ENCODE data around the gene CDH23. TPM values are rescaled to one million over a fixed set of nuclear protein-coding genes. Genes with fewer than 3 reads are reported as not detected.

Gene CDH23
- total and polyA plus RNA-seq, 2 donors (not counting 1 experiment from before 2014, with no cell fraction given), result 0.01 to 0.17 TPM

- H3K36me3 ChIP-seq (ENCODE audit: control insufficient read depth, insufficient read depth, low read length), result no peaks in the 10 kb centered on the region
- no peak for TF ChIP-seq EZH2 (IDR thresholded peaks at IDR 0.05; ENCODE audit: low read length, missing control alignments)
- no peak for TF ChIP-seq CTCF (conservative IDR thresholded peaks at IDR 0.05 in 1 of 2, IDR thresholded peaks at IDR 0.05 in 1 of 2; ENCODE audit: low read depth in 1 of 2, low read length in 2 of 2)
- peaks cover 6% of the 10 kb centered on the region for H3K4me1 ChIP-seq (ENCODE audit: control insufficient read depth, extremely low read depth, insufficient read depth, low read length)
- H2AFZ ChIP-seq (ENCODE audit: low read length), result no peak overlapping the region
- no peaks in the 10 kb centered on the region for H3K9me3 ChIP-seq (ENCODE audit: control insufficient read depth, insufficient read depth, low read depth, low read length)
- no peaks in the 10 kb centered on the region for H4K20me1 ChIP-seq (ENCODE audit: control insufficient read depth, extremely low read depth, insufficient read depth, low read length)
- H3K27me3 ChIP-seq (ENCODE audit: control insufficient read depth, insufficient read depth, low read length), result no peaks in the 10 kb centered on the region
- no peak overlapping the region for H3K27ac ChIP-seq (ENCODE audit: insufficient read depth, low read length)
- no peak for DNase-seq (ENCODE audit: low read depth in 2 of 2)
- no peak overlapping the region for H3K4me2 ChIP-seq (ENCODE audit: extremely low read depth, insufficient read depth, low read length)
- no peak overlapping the region for H3K4me3 ChIP-seq (replicated peaks in 1 of 4; ENCODE audit: control extremely low read depth in 1 of 4, insufficient read depth in 1 of 4, low read depth in 3 of 4, low read length in 4 of 4)
- no peak overlapping the region for H3K9ac ChIP-seq (ENCODE audit: insufficient read depth, low read length)
- no peaks in the 10 kb centered on the region for H3K79me2 ChIP-seq (ENCODE audit: control insufficient read depth, insufficient read depth, low read length)
Measured at GRCh38 chr10:71596127-71596526, 199.4 kb downstream of the CDH23 start.

GRCh38 chr10:71596759-71597158 is 200.0 kb downstream of the CDH23 start:
- no peaks in the 10 kb centered on the region for H3K27me3 ChIP-seq (ENCODE audit: control insufficient read depth, insufficient read depth, low read length)
- no peak overlapping the region for H3K4me3 ChIP-seq (replicated peaks in 1 of 4; ENCODE audit: control extremely low read depth in 1 of 4, insufficient read depth in 1 of 4, low read depth in 3 of 4, low read length in 4 of 4)
- no peak overlapping the region for H3K27ac ChIP-seq (ENCODE audit: insufficient read depth, low read length)
- H4K20me1 ChIP-seq (ENCODE audit: control insufficient read depth, extremely low read depth, insufficient read depth, low read length), result no peaks in the 10 kb centered on the region
- H3K9ac ChIP-seq (ENCODE audit: insufficient read depth, low read length), result no peak overlapping the region
- peaks cover 6% of the 10 kb centered on the region for H3K4me1 ChIP-seq (ENCODE audit: control insufficient read depth, extremely low read depth, insufficient read depth, low read length)
- DNase-seq (ENCODE audit: low read depth in 2 of 2), result no peak
- TF ChIP-seq EZH2 (IDR thresholded peaks at IDR 0.05; ENCODE audit: low read length, missing control alignments), result no peak
- no peak for TF ChIP-seq CTCF (conservative IDR thresholded peaks at IDR 0.05 in 1 of 2, IDR thresholded peaks at IDR 0.05 in 1 of 2; ENCODE audit: low read depth in 1 of 2, low read length in 2 of 2)
- no peak overlapping the region for H2AFZ ChIP-seq (ENCODE audit: low read length)
- no peaks in the 10 kb centered on the region for H3K9me3 ChIP-seq (ENCODE audit: control insufficient read depth, insufficient read depth, low read depth, low read length)
- no peaks in the 10 kb centered on the region for H3K36me3 ChIP-seq (ENCODE audit: control insufficient read depth, insufficient read depth, low read length)
- no peaks in the 10 kb centered on the region for H3K79me2 ChIP-seq (ENCODE audit: control insufficient read depth, insufficient read depth, low read length)
- H3K4me2 ChIP-seq (ENCODE audit: extremely low read depth, insufficient read depth, low read length), result no peak overlapping the region

GRCh38 chr10:71597821-71598498 is 201.2 kb downstream of the CDH23 start:
- H3K79me2 ChIP-seq (ENCODE audit: control insufficient read depth, insufficient read depth, low read length), result no peaks in the 10 kb centered on the region
- H3K9ac ChIP-seq (ENCODE audit: insufficient read depth, low read length), result no peak overlapping the region
- no peak overlapping the region for H3K27ac ChIP-seq (ENCODE audit: insufficient read depth, low read length)
- TF ChIP-seq CTCF (conservative IDR thresholded peaks at IDR 0.05 in 1 of 2, IDR thresholded peaks at IDR 0.05 in 1 of 2; ENCODE audit: low read depth in 1 of 2, low read length in 2 of 2) (no peak), EZH2 (IDR thresholded peaks at IDR 0.05; ENCODE audit: low read length, missing control alignments) (no peak)
- H2AFZ ChIP-seq (ENCODE audit: low read length), result no peak overlapping the region
- H3K4me1 ChIP-seq (ENCODE audit: control insufficient read depth, extremely low read depth, insufficient read depth, low read length), result peaks cover 6% of the 10 kb centered on the region
- H3K27me3 ChIP-seq (ENCODE audit: control insufficient read depth, insufficient read depth, low read length), result no peaks in the 10 kb centered on the region
- H3K36me3 ChIP-seq (ENCODE audit: control insufficient read depth, insufficient read depth, low read length), result no peaks in the 10 kb centered on the region
- no peaks in the 10 kb centered on the region for H3K9me3 ChIP-seq (ENCODE audit: control insufficient read depth, insufficient read depth, low read depth, low read length)
- no peaks in the 10 kb centered on the region for H4K20me1 ChIP-seq (ENCODE audit: control insufficient read depth, extremely low read depth, insufficient read depth, low read length)
- H3K4me3 ChIP-seq (replicated peaks in 1 of 4; ENCODE audit: control extremely low read depth in 1 of 4, insufficient read depth in 1 of 4, low read depth in 3 of 4, low read length in 4 of 4), result no peak overlapping the region
- no peak overlapping the region for H3K4me2 ChIP-seq (ENCODE audit: extremely low read depth, insufficient read depth, low read length)
- peak in 1 of 2 donors; percentile 45 for DNase-seq (ENCODE audit: low read depth in 2 of 2)

Data from fibroblast of lung (primary cell).